IMR-90 (cell line): ENCODE data around the gene ARHGAP10. TPM values are rescaled to one million over a fixed set of nuclear protein-coding genes. Genes with fewer than 3 reads are reported as not detected.

Experiments used
- ATAC-seq: fragments of 200-7000 bp; cut with Tn5 transposase; 2 replicates; pipeline ENCODE4 v1.9.1; 2020; ENCODE audit warnings: low read depth, mild to moderate bottlenecking, moderate library complexity
- BruUV-seq: library from RNA; stranded (reverse); fragments of 400-500 nt; replicated peaks from 2 replicates; lab custom pipeline; 2021; lab: Mats Ljungman, UMichigan
- CTCF ChIA-PET: fragments of 300-600 bp; formaldehyde crosslinking; extraction: SDS; loops from one replicate; lab custom pipeline; 2021; ENCODE audit warnings: antibody characterized with exemption; lab: Yijun Ruan, JAX
- POLR2A ChIA-PET: fragments of 300-600 bp; sonication (Branson Sonifier 250); formaldehyde crosslinking; loops from one replicate; lab custom pipeline; 2022; ENCODE audit warnings: antibody characterized with exemption; ENCODE audit not compliant: unreplicated experiment; lab: Charles Lee
- DNase-seq: peaks from one replicate; pipeline ENCODE4 v3.0.0; 2013
- H2AFZ ChIP-seq: replicated peaks from 2 replicates; pipeline ENCODE3; 2013; ENCODE audit warnings: low read length, mild to moderate bottlenecking; ENCODE audit not compliant: poor library complexity
- H2AK5ac ChIP-seq: 2 replicates; pipeline ENCODE4 v1.6.1; 2013; ENCODE audit warnings: low read depth, low read length, inconsistent platforms
- H2AK9ac ChIP-seq: replicated peaks from 2 replicates; pipeline ENCODE3; 2013; ENCODE audit warnings: mild to moderate bottlenecking, low read depth, low read length, moderate library complexity; ENCODE audit not compliant: poor library complexity
- H2BK120ac ChIP-seq: 2 replicates; pipeline ENCODE4 v1.6.1; 2013; ENCODE audit warnings: low read depth, low read length, inconsistent platforms
- H2BK15ac ChIP-seq: 3 replicates; pipeline ENCODE4 v1.6.1; 2013; ENCODE audit warnings: low read depth, low read length, inconsistent platforms
- H2BK20ac ChIP-seq: 2 replicates; pipeline ENCODE4 v1.6.1; 2013; ENCODE audit warnings: low read depth, mild to moderate bottlenecking, inconsistent platforms, low read length, moderate library complexity
- H2BK5ac ChIP-seq: 2 replicates; pipeline ENCODE4 v1.6.1; 2013; ENCODE audit warnings: mild to moderate bottlenecking, low read depth, low read length, inconsistent platforms; ENCODE audit not compliant: poor library complexity, severe bottlenecking
- H3K14ac ChIP-seq: replicated peaks from 2 replicates; pipeline ENCODE4 v1.6.1; 2013; ENCODE audit warnings: low read depth, low read length, inconsistent platforms
- H3K18ac ChIP-seq: 2 replicates; pipeline ENCODE4 v1.6.1; 2013; ENCODE audit warnings: low read depth, low read length, control low read depth
- H3K23ac ChIP-seq: 2 replicates; pipeline ENCODE4 v1.6.1; 2013; ENCODE audit warnings: low read depth, low read length, inconsistent platforms
- H3K27ac ChIP-seq: 2 replicates; pipeline ENCODE4 v1.5.1; 2013; ENCODE audit warnings: mild to moderate bottlenecking, control low read depth, low read length; ENCODE audit not compliant: insufficient read depth
- H3K27me3 ChIP-seq: 2 replicates; pipeline ENCODE4 v1.6.1; 2013; ENCODE audit warnings: low read length; ENCODE audit not compliant: control insufficient read depth, insufficient read depth
- H3K36me3 ChIP-seq: 2 replicates; pipeline ENCODE4 v1.6.1; 2013; ENCODE audit warnings: low read length, mixed read lengths; ENCODE audit not compliant: control insufficient read depth, insufficient read depth
- H3K4ac ChIP-seq: 2 replicates; pipeline ENCODE4 v1.6.1; 2013; ENCODE audit warnings: low read depth, low read length, inconsistent platforms
- H3K4me1 ChIP-seq: 2 replicates; pipeline ENCODE4 v1.6.1; 2013; ENCODE audit warnings: low read length, mixed read lengths; ENCODE audit not compliant: control insufficient read depth, insufficient read depth
- H3K4me2 ChIP-seq: 2 replicates; pipeline ENCODE4 v1.6.1; 2013; ENCODE audit warnings: low read depth, mild to moderate bottlenecking, control low read depth, low read length, moderate library complexity
- H3K4me3 ChIP-seq: 2 replicates; pipeline ENCODE4 v1.5.1; 2013; ENCODE audit warnings: low read depth, mild to moderate bottlenecking, control low read depth, low read length, moderate library complexity; ENCODE audit not compliant: insufficient read depth
- H3K56ac ChIP-seq: 2 replicates; pipeline ENCODE4 v1.6.1; 2013; ENCODE audit warnings: low read length, inconsistent platforms; ENCODE audit not compliant: insufficient read depth; ENCODE audit errors: extremely low read depth
- H3K79me1 ChIP-seq, 2 experiments: 2 replicates each; pipeline ENCODE4 v1.6.1; 2013; ENCODE audit warnings: low read length in 2 of 2, inconsistent platforms in 1 of 2, low read depth in 1 of 2
- H3K9ac ChIP-seq: 2 replicates; pipeline ENCODE4 v1.6.1; 2013; ENCODE audit warnings: low read depth, low read length, control low read depth
- H3K9me1 ChIP-seq: 2 replicates; pipeline ENCODE4 v1.6.1; 2013; ENCODE audit warnings: low read length, inconsistent platforms; ENCODE audit not compliant: insufficient read depth
- H3K9me3 ChIP-seq: 2 replicates; pipeline ENCODE4 v1.6.1; 2013; ENCODE audit warnings: low read length; ENCODE audit not compliant: control insufficient read depth, insufficient read depth
- H4K20me1 ChIP-seq: 2 replicates; pipeline ENCODE4 v1.6.1; 2013; ENCODE audit warnings: low read length, inconsistent platforms; ENCODE audit not compliant: insufficient read depth
- H4K5ac ChIP-seq: 2 replicates; pipeline ENCODE4 v1.6.1; 2013; ENCODE audit warnings: mild to moderate bottlenecking, low read depth, low read length, control low read depth
- H4K8ac ChIP-seq, 2 experiments: 2 replicates each; pipeline ENCODE4 v1.6.1; 2013; ENCODE audit warnings: low read depth in 2 of 2, low read length in 2 of 2, control low read depth in 1 of 2, inconsistent platforms in 1 of 2
- H4K91ac ChIP-seq: 2 replicates; pipeline ENCODE4 v1.6.1; 2013; ENCODE audit warnings: low read depth, low read length, inconsistent platforms; ENCODE audit not compliant: insufficient read depth
- CEBPB ChIP-seq: IDR thresholded peaks from 2 replicates; pipeline ENCODE4 v1.6.1; 2012; ENCODE audit warnings: low read depth, low read length, improper control_type of control experiment
- CHD1 ChIP-seq: IDR thresholded peaks from 2 replicates; pipeline ENCODE4 v1.6.1; 2012; ENCODE audit warnings: low read depth, low read length, improper control_type of control experiment
- MAZ ChIP-seq: IDR thresholded peaks from 2 replicates; pipeline ENCODE4 v1.6.1; 2012; ENCODE audit warnings: low read depth, mild to moderate bottlenecking, low read length, improper control_type of control experiment, moderate library complexity, borderline replicate concordance
- RAD21 ChIP-seq: IDR thresholded peaks from 2 replicates; pipeline ENCODE4 v1.6.1; 2012; ENCODE audit warnings: low read length, improper control_type of control experiment
- WGBS, 2 experiments: methylation state at CpG; one replicate each; pipeline versions ENCODE4 v1.1.5 to v1.1.7; 2013; ENCODE audit warnings: missing lambda C conversion rate in 2 of 2; ENCODE audit not compliant: insufficient read length in 1 of 2; ENCODE audit errors: extremely low coverage in 2 of 2; 5-methylcytosine and 5-hydroxymethylcytosine counted together
- dilution Hi-C: fragments of 300-500 bp; cut with HindIII; formaldehyde crosslinking; loops from one replicate; pipeline ENCODE4 v1.14.3; 2018; ENCODE audit warnings: low sequenced_read_pairs; ENCODE audit not compliant: unreplicated experiment
- in situ Hi-C: fragments of 300-500 bp; cut with MboI; formaldehyde crosslinking; loops from 3 replicates; pipeline ENCODE4 v1.14.3; 2019; ENCODE audit warnings: low sequenced_read_pairs, inconsistent platforms, mixed read lengths
- intact Hi-C: fragments of 100-400 bp; cut with micrococcal nuclease; formaldehyde crosslinking; loops from 2 replicates; pipeline ENCODE4 v1.10.0; 2022
- polyA plus RNA-seq, 3 experiments: library from polyadenylated mRNA; depleted of rRNA; stranded (reverse); fragments of >200 nt; gene quantifications; 2 replicates each; pipeline ENCODE4 v1.2.3, GENCODE V29; 2012; ENCODE audit warnings: low replicate concordance in 1 of 3
- total RNA-seq: library from RNA; depleted of rRNA; stranded (reverse); fragments of >200 nt; gene quantifications from 2 replicates; pipeline ENCODE4 v1.2.3, GENCODE V29; 2012

Gene ARHGAP10
- total and polyA plus RNA-seq, 2 of the 4 experiments (the other 2 are of a cell fraction) = 27.1 to 29.4 TPM

DNA sequence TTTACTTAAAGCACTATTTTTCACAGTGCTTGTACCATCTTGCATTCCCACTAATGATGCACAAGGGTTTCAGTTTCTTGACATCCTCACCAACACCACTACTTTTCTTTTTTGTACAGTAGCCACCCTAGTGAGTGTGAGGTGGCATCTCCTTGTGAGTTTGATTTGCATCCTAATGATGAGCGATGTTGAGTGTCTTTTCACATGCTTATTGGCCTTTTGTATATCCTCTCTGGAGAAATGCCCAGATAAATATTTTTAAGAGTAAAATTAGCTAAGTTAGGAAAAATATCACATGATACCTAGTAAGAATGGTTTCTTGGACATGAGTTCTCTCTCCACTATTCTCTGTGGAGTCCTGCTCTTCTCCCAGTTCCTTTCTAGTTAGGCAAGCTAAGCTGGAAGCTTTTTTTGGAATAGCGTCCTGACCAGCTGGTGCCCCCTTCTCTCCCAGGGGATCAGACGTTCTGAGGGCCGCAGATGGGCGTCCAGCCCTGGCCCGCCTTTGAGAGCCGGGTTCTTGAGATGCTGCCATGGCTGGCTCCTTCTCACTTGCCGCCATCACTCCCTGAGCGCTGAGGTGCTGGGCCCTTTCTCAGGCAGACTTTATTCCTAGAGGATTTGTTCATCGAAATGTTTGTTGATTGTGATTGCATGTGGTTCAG lies 132.1 kb downstream of the ARHGAP10 start (continued):
- TF ChIP-seq MAZ (no peak), RAD21 (no peak)

GRCh38 chr4:147864607-147865006 lies 132.7 kb downstream of the ARHGAP10 start:
- ATAC-seq = no peak

More at GRCh38 chr4:147864607-147865006, 132.7 kb downstream of the ARHGAP10 start:
- peak; percentile 24 for DNase-seq
- Histone ChIP-seq H4K5ac (no peak overlapping the region), H4K8ac (no peak overlapping the region), H3K23ac (no peak overlapping the region), H2BK5ac (no peak overlapping the region), H3K4me1 (peaks cover 14% of the 10 kb centered on the region), H2BK20ac (no peak overlapping the region), H3K4ac (no peak overlapping the region), H2AK9ac (no peak overlapping the region), H3K14ac (no peak overlapping the region), H3K79me1 (peaks cover 8 to 32% of the 10 kb centered on the region in 2 experiments; a peak in 3 of 4 replicates), H3K9me3 (no peaks in the 10 kb centered on the region), H3K4me2 (no peak overlapping the region), H3K36me3 (peaks cover 18% of the 10 kb centered on the region), H2AK5ac (no peak overlapping the region), H2AFZ (no peak overlapping the region), H3K9ac (no peak overlapping the region), H3K27ac (no peak overlapping the region), H4K20me1 (peaks cover 3% of the 10 kb centered on the region; the same call in 1 of the 2 replicates), H3K27me3 (no peaks in the 10 kb centered on the region), H3K9me1 (no peaks in the 10 kb centered on the region; the same call in 1 of the 2 replicates), H3K56ac (no peak overlapping the region), H3K18ac (no peak overlapping the region), H2BK15ac (no peak overlapping the region), H3K4me3 (no peak overlapping the region), H2BK120ac (no peak overlapping the region), H4K91ac (no peak overlapping the region)
- ChIA-PET CTCF (interaction anchor here (0.6 to 1.2 kb wide), 3 partner anchors 17 to 983 kb away, joined by 3 read pairs; partner anchors contain the start of gene ARHGAP10), POLR2A (no interaction called here)
- intact Hi-C loops = loop anchor here (5.0 to 10.0 kb wide), 5 partner anchors 247 to 850 kb away; partner anchors contain the start of gene TMEM184C
- BruUV-seq = no TSS peak
- 70% methylated on average over 1 of the region's 5 CpGs; no CpG with 5 or more reads in 1 of the 2 experiments for WGBS, 2 experiments
- dilution Hi-C loops = no loop called here
- in situ Hi-C loops = loop anchor here (5.0 to 25.0 kb wide), 5 partner anchors 132 to 750 kb away; partner anchors contain the start of gene ARHGAP10
- peak; percentile 56 for TF ChIP-seq CEBPB
- TF ChIP-seq CHD1 = no peak
